SK-N-SH treated with all-trans-retinoic acid at 6 μM for 48 hours (cell line): ENCODE measurements around the gene DAB2IP.

ENCODE experiments used
- ATAC-seq: fragments of 200-7000 bp; cut with Tn5 transposase; 3 replicates; pipeline ENCODE4 v1.9.1; 2020; ENCODE audit warnings: mild to moderate bottlenecking, moderate library complexity
- ARNTL ChIP-seq: fragments of 450-650 bp; formaldehyde crosslinking; IDR thresholded peaks from 2 replicates; pipeline ENCODE4 v1.5.0; 2020; ENCODE audit warnings: low read depth, mild to moderate bottlenecking, moderate library complexity, borderline replicate concordance
- BACH2 ChIP-seq: fragments of 250-450 bp; sonication (Bioruptor Pico); IDR thresholded peaks from 2 replicates; pipeline ENCODE4 v1.9.0; 2021; ENCODE audit warnings: mild to moderate bottlenecking, borderline replicate concordance
- CSDC2 ChIP-seq: fragments of 250-450 bp; sonication (Bioruptor Pico); IDR thresholded peaks from 2 replicates; pipeline ENCODE4 v1.5.0; 2020; ENCODE audit warnings: mild to moderate bottlenecking, moderate library complexity
- ESRRG ChIP-seq: fragments of 250-450 bp; sonication (Bioruptor Pico); IDR thresholded peaks from 2 replicates; pipeline ENCODE4 v1.6.1; 2021; ENCODE audit warnings: mild to moderate bottlenecking
- GLIS3 ChIP-seq: fragments of 250-450 bp; sonication (Bioruptor Pico); IDR thresholded peaks from 2 replicates; pipeline ENCODE4 v1.5.0; 2020; ENCODE audit warnings: mild to moderate bottlenecking, moderate library complexity
- ISL1 ChIP-seq: fragments of 250-450 bp; sonication (Bioruptor Pico); IDR thresholded peaks from 2 replicates; pipeline ENCODE4 v2.1.2; 2022; ENCODE audit warnings: mild to moderate bottlenecking, moderate library complexity
- OSR1 ChIP-seq: fragments of 250-450 bp; sonication (Bioruptor Pico); IDR thresholded peaks from 2 replicates; pipeline ENCODE4 v1.8.0; 2022; ENCODE audit warnings: moderate library complexity, mild to moderate bottlenecking, inconsistent platforms
- PPARA ChIP-seq: fragments of 250-450 bp; sonication (Bioruptor Pico); IDR thresholded peaks from 2 replicates; pipeline ENCODE4 v1.5.0; 2020; ENCODE audit warnings: mild to moderate bottlenecking, borderline replicate concordance
- SNAI2 ChIP-seq: fragments of 250-450 bp; sonication (Bioruptor Pico); IDR thresholded peaks from 2 replicates; pipeline ENCODE4 v1.5.0; 2020; ENCODE audit warnings: mild to moderate bottlenecking, moderate library complexity
- TCF4 ChIP-seq: fragments of 250-450 bp; sonication (Bioruptor Pico); IDR thresholded peaks from 2 replicates; pipeline ENCODE4 v1.8.0; 2021; ENCODE audit warnings: mild to moderate bottlenecking, moderate library complexity, borderline replicate concordance
- TOX ChIP-seq: fragments of 250-450 bp; sonication (Bioruptor Pico); IDR thresholded peaks from 2 replicates; pipeline ENCODE4 v1.8.0; 2021; ENCODE audit warnings: mild to moderate bottlenecking, moderate library complexity, borderline replicate concordance
- ZFP3 ChIP-seq: fragments of 250-450 bp; sonication (Bioruptor Pico); IDR thresholded peaks from 2 replicates; pipeline ENCODE4 v1.5.0; 2020; ENCODE audit warnings: mild to moderate bottlenecking, moderate library complexity
- ZFP30 ChIP-seq: fragments of 450-650 bp; formaldehyde crosslinking; IDR thresholded peaks from 2 replicates; pipeline ENCODE4 v1.5.0; 2022; ENCODE audit warnings: mild to moderate bottlenecking, moderate library complexity
- ZNF565 ChIP-seq: fragments of 450-650 bp; formaldehyde crosslinking; conservative IDR thresholded peaks from 2 replicates; pipeline ENCODE4 v1.5.0; 2020; ENCODE audit warnings: low read depth, mild to moderate bottlenecking, moderate library complexity
- ZNF70 ChIP-seq: fragments of 450-650 bp; formaldehyde crosslinking; IDR thresholded peaks from 2 replicates; pipeline ENCODE4 v1.5.0; 2020; ENCODE audit warnings: mild to moderate bottlenecking, moderate library complexity
- ZNF8 ChIP-seq: fragments of 450-650 bp; formaldehyde crosslinking; IDR thresholded peaks from 2 replicates; pipeline ENCODE4 v1.5.0; 2020; ENCODE audit warnings: mild to moderate bottlenecking, moderate library complexity
- TF ChIP-seq, protein P1 (sequence below): fragments of 250-450 bp; sonication (Bioruptor Pico); IDR thresholded peaks from 2 replicates; pipeline ENCODE4 v1.5.0; 2020; ENCODE audit warnings: mild to moderate bottlenecking, moderate library complexity
- TF ChIP-seq, protein P2 (sequence below): fragments of 250-450 bp; sonication (Bioruptor Pico); IDR thresholded peaks from 2 replicates; pipeline ENCODE4 v1.8.0; 2021; ENCODE audit warnings: low read depth, mild to moderate bottlenecking, moderate library complexity, borderline replicate concordance
- TF ChIP-seq, protein P3 (sequence below): fragments of 250-450 bp; sonication (Bioruptor Pico); IDR thresholded peaks from 2 replicates; pipeline ENCODE4 v1.5.1; 2021; ENCODE audit warnings: mild to moderate bottlenecking, moderate library complexity
- TF ChIP-seq, protein P4 (sequence below): fragments of 250-450 bp; sonication (Bioruptor Pico); IDR thresholded peaks from 2 replicates; pipeline ENCODE4 v1.8.0; 2020; ENCODE audit warnings: mild to moderate bottlenecking, moderate library complexity, borderline replicate concordance
- TF ChIP-seq, protein P5 (sequence below): fragments of 250-450 bp; sonication (Bioruptor Pico); IDR thresholded peaks from 2 replicates; pipeline ENCODE4 v1.5.1; 2020; ENCODE audit warnings: low read depth, mild to moderate bottlenecking, moderate library complexity

Gene DAB2IP

DNA sequence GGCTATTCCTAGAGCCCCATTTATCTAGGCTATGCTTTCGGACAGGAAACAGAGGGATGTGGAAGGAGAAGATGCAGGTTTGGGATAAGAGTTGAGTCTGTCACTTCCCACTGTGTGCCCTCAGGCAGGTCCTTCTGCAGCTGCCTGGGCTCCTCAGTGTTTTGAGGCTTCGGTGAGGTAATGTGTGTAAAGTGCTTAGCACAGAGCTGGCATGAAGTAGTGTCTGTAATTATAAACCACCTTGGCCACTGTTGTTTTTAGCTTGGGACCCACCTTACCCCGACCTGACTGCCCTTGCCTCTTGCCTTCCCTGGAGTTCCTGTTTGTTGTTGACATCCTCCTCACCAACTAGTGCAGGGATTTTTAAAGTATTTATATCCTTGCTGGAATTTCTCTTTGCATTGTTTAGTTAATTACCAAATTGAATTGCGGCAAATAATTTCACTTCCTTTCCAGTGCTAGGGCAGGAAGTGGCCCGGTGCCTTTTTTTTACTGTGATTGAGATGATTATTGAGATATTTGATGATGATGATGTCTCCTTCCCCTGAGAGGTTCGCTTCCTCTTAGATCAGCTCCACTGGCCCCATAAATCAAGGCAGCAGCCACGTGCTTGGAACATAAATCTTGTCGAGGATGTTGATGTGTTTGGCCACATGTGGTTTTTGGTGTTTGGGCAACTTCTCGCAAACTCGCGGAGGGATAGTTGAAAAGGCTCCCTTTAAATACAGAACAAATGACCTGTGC, 38.3 kb upstream of the DAB2IP start:
- TF ChIP-seq PPARA (no peak), ZFP30 (CRISPR knock-in tag) (no peak), GLIS3 (CRISPR knock-in tag) (no peak), ARNTL (CRISPR knock-in tag) (no peak), ZNF70 (CRISPR knock-in tag) (no peak), ZNF8 (CRISPR knock-in tag) (no peak), TCF4 (CRISPR knock-in tag) (no peak), ZNF565 (CRISPR knock-in tag) (no peak), TOX (no peak), BACH2 (CRISPR knock-in tag) (no peak), ISL1 (CRISPR knock-in tag) (no peak; the same call in 1 of the 2 replicates)
- TF ChIP-seq, protein P1, sequence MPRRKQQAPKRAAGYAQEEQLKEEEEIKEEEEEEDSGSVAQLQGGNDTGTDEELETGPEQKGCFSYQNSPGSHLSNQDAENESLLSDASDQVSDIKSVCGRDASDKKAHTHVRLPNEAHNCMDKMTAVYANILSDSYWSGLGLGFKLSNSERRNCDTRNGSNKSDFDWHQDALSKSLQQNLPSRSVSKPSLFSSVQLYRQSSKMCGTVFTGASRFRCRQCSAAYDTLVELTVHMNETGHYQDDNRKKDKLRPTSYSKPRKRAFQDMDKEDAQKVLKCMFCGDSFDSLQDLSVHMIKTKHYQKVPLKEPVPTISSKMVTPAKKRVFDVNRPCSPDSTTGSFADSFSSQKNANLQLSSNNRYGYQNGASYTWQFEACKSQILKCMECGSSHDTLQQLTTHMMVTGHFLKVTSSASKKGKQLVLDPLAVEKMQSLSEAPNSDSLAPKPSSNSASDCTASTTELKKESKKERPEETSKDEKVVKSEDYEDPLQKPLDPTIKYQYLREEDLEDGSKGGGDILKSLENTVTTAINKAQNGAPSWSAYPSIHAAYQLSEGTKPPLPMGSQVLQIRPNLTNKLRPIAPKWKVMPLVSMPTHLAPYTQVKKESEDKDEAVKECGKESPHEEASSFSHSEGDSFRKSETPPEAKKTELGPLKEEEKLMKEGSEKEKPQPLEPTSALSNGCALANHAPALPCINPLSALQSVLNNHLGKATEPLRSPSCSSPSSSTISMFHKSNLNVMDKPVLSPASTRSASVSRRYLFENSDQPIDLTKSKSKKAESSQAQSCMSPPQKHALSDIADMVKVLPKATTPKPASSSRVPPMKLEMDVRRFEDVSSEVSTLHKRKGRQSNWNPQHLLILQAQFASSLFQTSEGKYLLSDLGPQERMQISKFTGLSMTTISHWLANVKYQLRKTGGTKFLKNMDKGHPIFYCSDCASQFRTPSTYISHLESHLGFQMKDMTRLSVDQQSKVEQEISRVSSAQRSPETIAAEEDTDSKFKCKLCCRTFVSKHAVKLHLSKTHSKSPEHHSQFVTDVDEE (CRISPR knock-in tag): no peak
- TF ChIP-seq, protein P2, sequence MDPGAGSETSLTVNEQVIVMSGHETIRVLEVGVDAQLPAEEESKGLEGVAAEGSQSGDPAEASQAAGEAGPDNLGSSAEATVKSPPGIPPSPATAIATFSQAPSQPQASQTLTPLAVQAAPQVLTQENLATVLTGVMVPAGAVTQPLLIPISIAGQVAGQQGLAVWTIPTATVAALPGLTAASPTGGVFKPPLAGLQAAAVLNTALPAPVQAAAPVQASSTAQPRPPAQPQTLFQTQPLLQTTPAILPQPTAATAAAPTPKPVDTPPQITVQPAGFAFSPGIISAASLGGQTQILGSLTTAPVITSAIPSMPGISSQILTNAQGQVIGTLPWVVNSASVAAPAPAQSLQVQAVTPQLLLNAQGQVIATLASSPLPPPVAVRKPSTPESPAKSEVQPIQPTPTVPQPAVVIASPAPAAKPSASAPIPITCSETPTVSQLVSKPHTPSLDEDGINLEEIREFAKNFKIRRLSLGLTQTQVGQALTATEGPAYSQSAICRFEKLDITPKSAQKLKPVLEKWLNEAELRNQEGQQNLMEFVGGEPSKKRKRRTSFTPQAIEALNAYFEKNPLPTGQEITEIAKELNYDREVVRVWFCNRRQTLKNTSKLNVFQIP: no peak
- TF ChIP-seq, protein P3, sequence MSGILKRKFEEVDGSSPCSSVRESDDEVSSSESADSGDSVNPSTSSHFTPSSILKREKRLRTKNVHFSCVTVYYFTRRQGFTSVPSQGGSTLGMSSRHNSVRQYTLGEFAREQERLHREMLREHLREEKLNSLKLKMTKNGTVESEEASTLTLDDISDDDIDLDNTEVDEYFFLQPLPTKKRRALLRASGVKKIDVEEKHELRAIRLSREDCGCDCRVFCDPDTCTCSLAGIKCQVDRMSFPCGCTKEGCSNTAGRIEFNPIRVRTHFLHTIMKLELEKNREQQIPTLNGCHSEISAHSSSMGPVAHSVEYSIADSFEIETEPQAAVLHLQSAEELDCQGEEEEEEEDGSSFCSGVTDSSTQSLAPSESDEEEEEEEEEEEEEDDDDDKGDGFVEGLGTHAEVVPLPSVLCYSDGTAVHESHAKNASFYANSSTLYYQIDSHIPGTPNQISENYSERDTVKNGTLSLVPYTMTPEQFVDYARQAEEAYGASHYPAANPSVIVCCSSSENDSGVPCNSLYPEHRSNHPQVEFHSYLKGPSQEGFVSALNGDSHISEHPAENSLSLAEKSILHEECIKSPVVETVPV (CRISPR knock-in tag): no peak
- ATAC-seq: no peak

DNA sequence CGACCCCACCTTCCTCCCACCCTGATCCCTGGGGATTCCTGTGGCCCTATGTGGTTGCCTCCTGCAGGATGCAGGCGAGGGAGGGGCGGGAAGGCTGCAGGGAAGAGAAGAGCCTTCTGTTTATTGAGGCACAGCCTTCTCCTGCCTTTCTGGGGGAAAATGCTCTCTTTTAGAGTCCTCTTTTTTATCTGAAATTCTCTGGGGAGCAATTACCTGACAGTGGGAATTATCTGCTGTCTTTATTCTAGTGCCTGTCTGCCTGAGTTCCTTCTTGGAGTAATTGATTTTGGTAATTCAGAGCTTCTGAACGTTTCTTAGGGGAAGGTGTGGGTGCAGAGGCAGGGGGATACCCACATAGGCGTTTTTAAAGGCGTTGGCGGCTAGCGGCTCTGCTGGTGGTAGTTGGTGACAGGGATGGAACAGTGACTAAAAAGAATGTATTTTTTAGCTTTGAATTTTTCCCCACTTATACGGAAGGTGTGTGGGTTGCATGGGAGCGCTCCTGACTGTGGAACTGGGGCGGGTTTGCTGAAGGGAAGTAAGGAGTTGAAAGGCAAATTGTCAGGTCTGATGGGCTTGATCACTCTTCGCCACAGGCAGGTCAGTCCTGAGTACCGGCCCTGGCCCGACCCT, 35.2 kb upstream of the DAB2IP start:
- TF ChIP-seq ARNTL (CRISPR knock-in tag) (no peak), ZNF8 (CRISPR knock-in tag) (no peak), ZFP3 (CRISPR knock-in tag) (no peak), OSR1 (CRISPR knock-in tag) (no peak), ZNF70 (CRISPR knock-in tag) (no peak), SNAI2 (no peak), ZNF565 (CRISPR knock-in tag) (no peak), ZFP30 (CRISPR knock-in tag) (no peak), ESRRG (CRISPR knock-in tag) (no peak), TOX (no peak), TCF4 (CRISPR knock-in tag) (no peak), CSDC2 (CRISPR knock-in tag) (no peak)
- TF ChIP-seq, protein P3 (CRISPR knock-in tag): no peak
- TF ChIP-seq, protein P4, sequence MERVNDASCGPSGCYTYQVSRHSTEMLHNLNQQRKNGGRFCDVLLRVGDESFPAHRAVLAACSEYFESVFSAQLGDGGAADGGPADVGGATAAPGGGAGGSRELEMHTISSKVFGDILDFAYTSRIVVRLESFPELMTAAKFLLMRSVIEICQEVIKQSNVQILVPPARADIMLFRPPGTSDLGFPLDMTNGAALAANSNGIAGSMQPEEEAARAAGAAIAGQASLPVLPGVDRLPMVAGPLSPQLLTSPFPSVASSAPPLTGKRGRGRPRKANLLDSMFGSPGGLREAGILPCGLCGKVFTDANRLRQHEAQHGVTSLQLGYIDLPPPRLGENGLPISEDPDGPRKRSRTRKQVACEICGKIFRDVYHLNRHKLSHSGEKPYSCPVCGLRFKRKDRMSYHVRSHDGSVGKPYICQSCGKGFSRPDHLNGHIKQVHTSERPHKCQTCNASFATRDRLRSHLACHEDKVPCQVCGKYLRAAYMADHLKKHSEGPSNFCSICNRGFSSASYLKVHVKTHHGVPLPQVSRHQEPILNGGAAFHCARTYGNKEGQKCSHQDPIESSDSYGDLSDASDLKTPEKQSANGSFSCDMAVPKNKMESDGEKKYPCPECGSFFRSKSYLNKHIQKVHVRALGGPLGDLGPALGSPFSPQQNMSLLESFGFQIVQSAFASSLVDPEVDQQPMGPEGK: no peak
- TF ChIP-seq, protein P5, sequence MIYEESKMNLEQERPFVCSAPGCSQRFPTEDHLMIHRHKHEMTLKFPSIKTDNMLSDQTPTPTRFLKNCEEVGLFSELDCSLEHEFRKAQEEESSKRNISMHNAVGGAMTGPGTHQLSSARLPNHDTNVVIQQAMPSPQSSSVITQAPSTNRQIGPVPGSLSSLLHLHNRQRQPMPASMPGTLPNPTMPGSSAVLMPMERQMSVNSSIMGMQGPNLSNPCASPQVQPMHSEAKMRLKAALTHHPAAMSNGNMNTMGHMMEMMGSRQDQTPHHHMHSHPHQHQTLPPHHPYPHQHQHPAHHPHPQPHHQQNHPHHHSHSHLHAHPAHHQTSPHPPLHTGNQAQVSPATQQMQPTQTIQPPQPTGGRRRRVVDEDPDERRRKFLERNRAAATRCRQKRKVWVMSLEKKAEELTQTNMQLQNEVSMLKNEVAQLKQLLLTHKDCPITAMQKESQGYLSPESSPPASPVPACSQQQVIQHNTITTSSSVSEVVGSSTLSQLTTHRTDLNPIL (CRISPR knock-in tag): no peak
- TF ChIP-seq, protein P1 (CRISPR knock-in tag): no peak
- TF ChIP-seq, protein P2: no peak
- no peak for ATAC-seq
